Transverse colon (tissue), 4 donors: ENCODE measurements around the gene SLC7A8.

Experiments
- CTCF ChIP-seq, 5 experiments: fragments of 200-600 bp in 3 of 5; fragments of 450-650 bp in 2 of 5; sonication (generic) in 3 of 5; IDR thresholded peaks; 1 replicate in 2 of 5; 2 replicates in 3 of 5; pipeline ENCODE4 v1.5.1; 2016 to 2017; ENCODE audit warnings: antibody characterized with exemption in 5 of 5, inconsistent platforms in 3 of 5, mild to moderate bottlenecking in 2 of 5, moderate library complexity in 1 of 5
- EP300 ChIP-seq: sonication (generic); formaldehyde crosslinking; IDR thresholded peaks from one replicate; pipeline ENCODE4 v1.6.1; 2017; ENCODE audit warnings: antibody characterized with exemption, low read depth
- POLR2A ChIP-seq: fragments of 450-650 bp; IDR thresholded peaks from one replicate; pipeline ENCODE4 v1.6.1; 2016; ENCODE audit warnings: antibody characterized with exemption, mild to moderate bottlenecking, moderate library complexity
- POLR2AphosphoS5 ChIP-seq, 3 donors: sonication (generic); formaldehyde crosslinking; IDR thresholded peaks; one replicate each; pipeline ENCODE4 v1.6.1; 2016; ENCODE audit warnings: antibody characterized with exemption in 3 of 3

- TF ChIP-seq CTCF (IDR thresholded peaks at IDR 0.05) (no peak), POLR2A (peak; percentile 61), POLR2AphosphoS5 (IDR thresholded peaks at IDR 0.05) (peak; percentile 8 to 70 (median 63)), EP300 (no peak)
Observed at GRCh38 chr14:23153851-23154796, 29.3 kb downstream of the SLC7A8 start.
